ENCODE measurements around the gene ARHGEF2. TPM values are rescaled to one million over a fixed set of nuclear protein-coding genes. Genes with fewer than 3 reads are reported as not detected.

ARHGEF2 gene
- total and polyA plus RNA-seq, 2 of the 13 experiments (the other 11 are each of a cell fraction or from before 2014, with no cell fraction given): 16.1 to 32.1 TPM

DNA sequence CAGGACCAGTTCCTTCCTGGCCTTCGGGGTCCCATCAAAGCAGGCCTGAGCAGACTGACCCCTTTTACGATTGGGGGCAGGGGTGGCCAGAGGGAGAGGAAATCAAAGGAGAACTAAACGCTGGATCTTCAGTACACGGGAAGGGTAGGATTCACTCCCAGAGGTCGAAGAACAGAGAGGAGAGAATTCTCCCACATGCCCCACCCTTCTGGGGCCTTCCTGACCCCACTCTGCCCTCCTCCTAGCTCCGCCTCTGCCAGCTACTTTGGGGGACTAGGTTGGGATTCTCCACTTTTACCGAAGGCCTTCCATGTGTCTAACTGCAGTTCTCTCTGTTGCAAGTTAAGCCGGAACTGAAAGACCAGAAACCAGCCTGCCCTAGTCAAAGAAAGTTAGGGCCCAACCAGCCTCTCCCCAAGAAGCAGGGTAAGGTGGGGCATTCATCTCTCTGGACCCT is 654 bp upstream of the ARHGEF2 start:
- no peak overlapping the region for H2AFZ ChIP-seq (ENCODE audit: low read length)
- intact Hi-C loops (cut with micrococcal nuclease; ENCODE audit: unreplicated experiment) (loop anchor here (5.0 kb wide), 1 partner anchor 37 kb away; the partner anchor contains the start of gene RXFP4), in situ Hi-C loops (cut with HindIII; ENCODE audit: extremely low pct_ligation_motif_present, low pct_unique_long_range_greater_than_20kb) (no loop called here)
- H3K9me3 ChIP-seq (ENCODE audit: low read length): no peaks in the 10 kb centered on the region
- WGBS (ENCODE audit: low lambda C conversion rate): 2% methylated on average over 8 of the region's 8 CpGs
- FAIRE-seq: no peak
- H3K4me2 ChIP-seq (ENCODE audit: low read depth, low read length): peak overlapping the region; percentile 92
- POLR2A ChIA-PET: interaction anchor here (0.6 to 13.5 kb wide), 15 partner anchors 10 to 197 kb away, joined by 3 to 390 read pairs (median 8); partner anchors contain the start of genes KHDC4 and RXFP4
- H3K36me3 ChIP-seq (replicated peaks in 1 of 2; ENCODE audit: control insufficient read depth in 1 of 2, insufficient read depth in 2 of 2, low read length in 2 of 2): no peaks in the 10 kb centered on the region; a peak in 1 of 5 replicates
- peaks cover 38% of the 10 kb centered on the region for H3K79me2 ChIP-seq (ENCODE audit: insufficient read depth, low read length)
- peaks cover 87% of the 10 kb centered on the region for H3K4me1 ChIP-seq (ENCODE audit: insufficient read depth, low read length)
- DNase-seq (ENCODE audit: low spot score): no peak
- ATAC-seq: 0 out of 3 replicates have a peak, but pooled peaks have one; percentile 2
- TSS peak; percentile 75 for BruUV-seq (replicated peaks)
- H3K27ac ChIP-seq (ENCODE audit: extremely low read length, insufficient read depth, low read length): peak overlapping the region; percentile 56
- H4K20me1 ChIP-seq (ENCODE audit: insufficient read depth, low read length): no peaks in the 10 kb centered on the region
- CTCF ChIA-PET (ENCODE audit: low intra/inter-chr PET ratio, low total read pairs): no interaction called here
- H3K9ac ChIP-seq (ENCODE audit: insufficient read depth, low read depth, low read length): peak overlapping the region; percentile 83
- no peaks in the 10 kb centered on the region; a peak in 1 of 5 replicates for H3K27me3 ChIP-seq (ENCODE audit: control insufficient read depth in 1 of 2, insufficient read depth in 2 of 2, low read length in 2 of 2)
- H3K4me3 ChIP-seq (replicated peaks in 1 of 3; ENCODE audit: insufficient read depth in 1 of 3, low read depth in 2 of 3, low read length in 3 of 3): peak overlapping the region; percentile 85 to 92 (median 90)
- TF ChIP-seq PAF1 (CRISPR knock-in tag; IDR thresholded peaks at IDR 0.05): no peak
- TF ChIP-seq ZNF280D (CRISPR knock-in tag; IDR thresholded peaks at IDR 0.05): no peak
- TF ChIP-seq WIZ (CRISPR knock-in tag; IDR thresholded peaks at IDR 0.05): no peak
- TF ChIP-seq BRF2 (CRISPR knock-in tag; IDR thresholded peaks at IDR 0.05): no peak
- TF ChIP-seq, protein P1, sequence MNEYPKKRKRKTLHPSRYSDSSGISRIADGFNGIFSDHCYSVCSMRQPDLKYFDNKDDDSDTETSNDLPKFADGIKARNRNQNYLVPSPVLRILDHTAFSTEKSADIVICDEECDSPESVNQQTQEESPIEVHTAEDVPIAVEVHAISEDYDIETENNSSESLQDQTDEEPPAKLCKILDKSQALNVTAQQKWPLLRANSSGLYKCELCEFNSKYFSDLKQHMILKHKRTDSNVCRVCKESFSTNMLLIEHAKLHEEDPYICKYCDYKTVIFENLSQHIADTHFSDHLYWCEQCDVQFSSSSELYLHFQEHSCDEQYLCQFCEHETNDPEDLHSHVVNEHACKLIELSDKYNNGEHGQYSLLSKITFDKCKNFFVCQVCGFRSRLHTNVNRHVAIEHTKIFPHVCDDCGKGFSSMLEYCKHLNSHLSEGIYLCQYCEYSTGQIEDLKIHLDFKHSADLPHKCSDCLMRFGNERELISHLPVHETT (CRISPR knock-in tag; conservative IDR thresholded peaks at IDR 0.05): no peak
- TF ChIP-seq, protein P2, sequence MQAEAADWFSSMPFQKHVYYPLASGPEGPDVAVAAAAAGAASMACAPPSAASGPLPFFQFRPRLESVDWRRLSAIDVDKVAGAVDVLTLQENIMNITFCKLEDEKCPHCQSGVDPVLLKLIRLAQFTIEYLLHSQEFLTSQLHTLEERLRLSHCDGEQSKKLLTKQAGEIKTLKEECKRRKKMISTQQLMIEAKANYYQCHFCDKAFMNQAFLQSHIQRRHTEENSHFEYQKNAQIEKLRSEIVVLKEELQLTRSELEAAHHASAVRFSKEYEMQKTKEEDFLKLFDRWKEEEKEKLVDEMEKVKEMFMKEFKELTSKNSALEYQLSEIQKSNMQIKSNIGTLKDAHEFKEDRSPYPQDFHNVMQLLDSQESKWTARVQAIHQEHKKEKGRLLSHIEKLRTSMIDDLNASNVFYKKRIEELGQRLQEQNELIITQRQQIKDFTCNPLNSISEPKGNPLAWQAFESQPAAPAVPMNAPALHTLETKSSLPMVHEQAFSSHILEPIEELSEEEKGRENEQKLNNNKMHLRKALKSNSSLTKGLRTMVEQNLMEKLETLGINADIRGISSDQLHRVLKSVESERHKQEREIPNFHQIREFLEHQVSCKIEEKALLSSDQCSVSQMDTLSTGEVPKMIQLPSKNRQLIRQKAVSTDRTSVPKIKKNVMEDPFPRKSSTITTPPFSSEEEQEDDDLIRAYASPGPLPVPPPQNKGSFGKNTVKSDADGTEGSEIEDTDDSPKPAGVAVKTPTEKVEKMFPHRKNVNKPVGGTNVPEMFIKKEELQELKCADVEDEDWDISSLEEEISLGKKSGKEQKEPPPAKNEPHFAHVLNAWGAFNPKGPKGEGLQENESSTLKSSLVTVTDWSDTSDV (CRISPR knock-in tag; IDR thresholded peaks at IDR 0.05): no peak
- no peak for TF ChIP-seq DR1 (CRISPR knock-in tag; IDR thresholded peaks at IDR 0.05)
- no peak for TF ChIP-seq MAF1 (CRISPR knock-in tag; IDR thresholded peaks at IDR 0.05; ENCODE audit: borderline replicate concordance)
- TF ChIP-seq ZNF746 (CRISPR knock-in tag; IDR thresholded peaks at IDR 0.05): no peak
- TF ChIP-seq, protein P3, sequence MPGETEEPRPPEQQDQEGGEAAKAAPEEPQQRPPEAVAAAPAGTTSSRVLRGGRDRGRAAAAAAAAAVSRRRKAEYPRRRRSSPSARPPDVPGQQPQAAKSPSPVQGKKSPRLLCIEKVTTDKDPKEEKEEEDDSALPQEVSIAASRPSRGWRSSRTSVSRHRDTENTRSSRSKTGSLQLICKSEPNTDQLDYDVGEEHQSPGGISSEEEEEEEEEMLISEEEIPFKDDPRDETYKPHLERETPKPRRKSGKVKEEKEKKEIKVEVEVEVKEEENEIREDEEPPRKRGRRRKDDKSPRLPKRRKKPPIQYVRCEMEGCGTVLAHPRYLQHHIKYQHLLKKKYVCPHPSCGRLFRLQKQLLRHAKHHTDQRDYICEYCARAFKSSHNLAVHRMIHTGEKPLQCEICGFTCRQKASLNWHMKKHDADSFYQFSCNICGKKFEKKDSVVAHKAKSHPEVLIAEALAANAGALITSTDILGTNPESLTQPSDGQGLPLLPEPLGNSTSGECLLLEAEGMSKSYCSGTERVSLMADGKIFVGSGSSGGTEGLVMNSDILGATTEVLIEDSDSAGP (CRISPR knock-in tag; IDR thresholded peaks at IDR 0.05; ENCODE audit: borderline replicate concordance): no peak
- no peak for TF ChIP-seq CSRNP1 (CRISPR knock-in tag; IDR thresholded peaks at IDR 0.05)
- no peak for TF ChIP-seq TP53 (CRISPR knock-in tag; conservative IDR thresholded peaks at IDR 0.05)

All from HepG2 (cell line).